ENCODE results near the gene SNX20. TPM values are rescaled to one million over a fixed set of nuclear protein-coding genes. Genes with fewer than 3 reads are reported as not detected.

The SNX20 gene
- total RNA-seq, 1 donor from 2014 or later, result not detected

- Mint-ChIP-seq H3K36me3 (ENCODE audit: low read depth) (peaks cover 4% of the 10 kb centered on the region), H3K27ac (ENCODE audit: unreplicated experiment) (no peak overlapping the region), H3K4me1 (ENCODE audit: low read depth) (peaks cover 8% of the 10 kb centered on the region), H3K27me3 (ENCODE audit: low read depth) (peaks cover 2% of the 10 kb centered on the region), H3K9me3 (ENCODE audit: low read depth) (no peaks in the 10 kb centered on the region), H3K4me3 (ENCODE audit: unreplicated experiment) (no peak overlapping the region)
- TF ChIP-seq CTCF (IDR thresholded peaks at IDR 0.05), result peak; percentile 50
- DNase-seq (ENCODE audit: low spot score), result no peak
Measured at GRCh38 chr16:50627419-50627818, 53.7 kb downstream of the SNX20 start.

GRCh38 chr16:50626868-50627267, 54.2 kb downstream of the SNX20 start:
- H3K27ac Mint-ChIP-seq (ENCODE audit: unreplicated experiment), result no peak overlapping the region
- peaks cover 8% of the 10 kb centered on the region for H3K4me1 Mint-ChIP-seq (ENCODE audit: low read depth)
- peaks cover 4% of the 10 kb centered on the region for H3K36me3 Mint-ChIP-seq (ENCODE audit: low read depth)
- no peak for DNase-seq (ENCODE audit: low spot score)
- TF ChIP-seq CTCF (IDR thresholded peaks at IDR 0.05), result no peak
- H3K9me3 Mint-ChIP-seq (ENCODE audit: low read depth), result no peaks in the 10 kb centered on the region
- H3K27me3 Mint-ChIP-seq (ENCODE audit: low read depth), result peaks cover 2% of the 10 kb centered on the region
- H3K4me3 Mint-ChIP-seq (ENCODE audit: unreplicated experiment), result no peak overlapping the region

GRCh38 chr16:50625374-50625773, 55.7 kb downstream of the SNX20 start:
- no peak overlapping the region for H3K4me3 Mint-ChIP-seq (ENCODE audit: unreplicated experiment)
- peaks cover 4% of the 10 kb centered on the region for H3K36me3 Mint-ChIP-seq (ENCODE audit: low read depth)
- no peak for TF ChIP-seq CTCF (IDR thresholded peaks at IDR 0.05)
- peaks cover 8% of the 10 kb centered on the region for H3K4me1 Mint-ChIP-seq (ENCODE audit: low read depth)
- no peaks in the 10 kb centered on the region for H3K27me3 Mint-ChIP-seq (ENCODE audit: low read depth)
- no peak overlapping the region for H3K27ac Mint-ChIP-seq (ENCODE audit: unreplicated experiment)
- H3K9me3 Mint-ChIP-seq (ENCODE audit: low read depth), result no peaks in the 10 kb centered on the region
- DNase-seq (ENCODE audit: low spot score), result no peak

- no peak for TF ChIP-seq CTCF (IDR thresholded peaks at IDR 0.05)
- Mint-ChIP-seq H3K4me1 (ENCODE audit: low read depth) (peaks cover 8% of the 10 kb centered on the region), H3K36me3 (ENCODE audit: low read depth) (peaks cover 2% of the 10 kb centered on the region), H3K27ac (ENCODE audit: unreplicated experiment) (no peak overlapping the region), H3K9me3 (ENCODE audit: low read depth) (no peaks in the 10 kb centered on the region), H3K27me3 (ENCODE audit: low read depth) (no peaks in the 10 kb centered on the region), H3K4me3 (ENCODE audit: unreplicated experiment) (no peak overlapping the region)
- DNase-seq (ENCODE audit: low spot score), result no peak
Measured at GRCh38 chr16:50624449-50624970, 56.6 kb downstream of the SNX20 start.

GRCh38 chr16:50622643-50623369, 58.3 kb downstream of the SNX20 start:
- peak overlapping the region; percentile 27 for H3K27ac Mint-ChIP-seq (ENCODE audit: unreplicated experiment)
- peaks cover 4% of the 10 kb centered on the region for H3K36me3 Mint-ChIP-seq (ENCODE audit: low read depth)
- no peak for DNase-seq (ENCODE audit: low spot score)
- H3K4me3 Mint-ChIP-seq (ENCODE audit: unreplicated experiment), result no peak overlapping the region
- H3K9me3 Mint-ChIP-seq (ENCODE audit: low read depth), result no peaks in the 10 kb centered on the region
- TF ChIP-seq CTCF (IDR thresholded peaks at IDR 0.05), result no peak
- no peaks in the 10 kb centered on the region for H3K27me3 Mint-ChIP-seq (ENCODE audit: low read depth)
- H3K4me1 Mint-ChIP-seq (ENCODE audit: low read depth), result peaks cover 13% of the 10 kb centered on the region

All from chondrocyte (in vitro differentiated cells).